ENCODE measurements around the gene ATP13A4. TPM values are rescaled to one million over a fixed set of nuclear protein-coding genes. Genes with fewer than 3 reads are reported as not detected.

ATP13A4 gene
- total RNA-seq, 2 experiments from 2014 or later = 2.8 to 3.5 TPM

DNA sequence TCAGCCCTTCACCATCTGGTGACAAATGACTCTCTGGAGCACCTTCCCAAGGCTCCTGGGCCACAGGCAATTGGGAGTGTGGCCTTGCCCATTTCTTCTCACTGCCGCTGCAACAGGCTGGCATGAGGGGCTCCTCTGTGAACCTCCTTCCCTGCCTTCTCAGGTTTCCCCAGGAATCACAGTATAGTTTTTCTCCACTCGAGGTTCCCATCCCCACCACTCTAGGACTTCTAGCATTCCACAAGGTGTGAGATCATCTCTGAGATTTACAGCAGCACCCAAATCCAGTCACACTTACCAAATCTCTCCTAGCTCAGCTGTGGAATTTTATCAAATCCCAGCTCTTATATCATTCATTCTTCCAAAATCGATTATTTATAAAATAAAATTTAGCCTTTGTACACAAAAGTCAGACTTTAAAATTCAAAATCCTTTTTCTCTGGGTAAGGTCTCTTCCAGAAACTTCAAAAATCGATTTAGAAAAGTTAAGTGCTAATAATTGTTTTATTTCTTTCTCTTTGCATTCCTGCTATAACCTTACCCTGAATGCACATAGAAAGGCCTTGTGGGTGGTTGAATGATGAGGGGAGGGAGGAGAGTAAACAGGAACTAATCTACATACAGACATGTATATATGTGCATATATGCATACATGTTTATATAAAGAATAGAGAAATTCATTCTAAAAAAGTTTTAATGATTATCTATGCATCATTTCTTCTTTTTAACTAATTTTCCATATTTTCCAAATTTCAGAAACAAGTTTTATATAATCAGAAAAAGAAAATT lies 18.9 kb upstream of the ATP13A4 start:
- ATAC-seq (no peak), DNase-seq (no peak)
- no peak overlapping the region for H3K4me3 Mint-ChIP-seq
- POLR2A ChIA-PET = no interaction called here
- no peaks in the 10 kb centered on the region for H3K27me3 Mint-ChIP-seq
- TF ChIP-seq, protein P1, sequence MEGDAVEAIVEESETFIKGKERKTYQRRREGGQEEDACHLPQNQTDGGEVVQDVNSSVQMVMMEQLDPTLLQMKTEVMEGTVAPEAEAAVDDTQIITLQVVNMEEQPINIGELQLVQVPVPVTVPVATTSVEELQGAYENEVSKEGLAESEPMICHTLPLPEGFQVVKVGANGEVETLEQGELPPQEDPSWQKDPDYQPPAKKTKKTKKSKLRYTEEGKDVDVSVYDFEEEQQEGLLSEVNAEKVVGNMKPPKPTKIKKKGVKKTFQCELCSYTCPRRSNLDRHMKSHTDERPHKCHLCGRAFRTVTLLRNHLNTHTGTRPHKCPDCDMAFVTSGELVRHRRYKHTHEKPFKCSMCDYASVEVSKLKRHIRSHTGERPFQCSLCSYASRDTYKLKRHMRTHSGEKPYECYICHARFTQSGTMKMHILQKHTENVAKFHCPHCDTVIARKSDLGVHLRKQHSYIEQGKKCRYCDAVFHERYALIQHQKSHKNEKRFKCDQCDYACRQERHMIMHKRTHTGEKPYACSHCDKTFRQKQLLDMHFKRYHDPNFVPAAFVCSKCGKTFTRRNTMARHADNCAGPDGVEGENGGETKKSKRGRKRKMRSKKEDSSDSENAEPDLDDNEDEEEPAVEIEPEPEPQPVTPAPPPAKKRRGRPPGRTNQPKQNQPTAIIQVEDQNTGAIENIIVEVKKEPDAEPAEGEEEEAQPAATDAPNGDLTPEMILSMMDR (IDR thresholded peaks at IDR 0.05) = no peak
- intact Hi-C loops (cut with micrococcal nuclease) = loop anchor here (2.0 to 10.0 kb wide), 2 partner anchors 113 to 529 kb away; no protein-coding TSS in a partner anchor
- no peaks in the 10 kb centered on the region for H3K9me3 Mint-ChIP-seq
- no peaks in the 10 kb centered on the region for H3K4me1 Mint-ChIP-seq (ENCODE audit: low read depth)
- no peak overlapping the region for H3K27ac Mint-ChIP-seq
- CTCF ChIA-PET = interaction anchor here (0.6 to 1.8 kb wide), 7 partner anchors 19 to 1007 kb away, joined by 3 to 9 read pairs (median 5); no protein-coding TSS in a partner anchor
- H3K36me3 Mint-ChIP-seq (ENCODE audit: low read depth) = no peaks in the 10 kb centered on the region

DNA sequence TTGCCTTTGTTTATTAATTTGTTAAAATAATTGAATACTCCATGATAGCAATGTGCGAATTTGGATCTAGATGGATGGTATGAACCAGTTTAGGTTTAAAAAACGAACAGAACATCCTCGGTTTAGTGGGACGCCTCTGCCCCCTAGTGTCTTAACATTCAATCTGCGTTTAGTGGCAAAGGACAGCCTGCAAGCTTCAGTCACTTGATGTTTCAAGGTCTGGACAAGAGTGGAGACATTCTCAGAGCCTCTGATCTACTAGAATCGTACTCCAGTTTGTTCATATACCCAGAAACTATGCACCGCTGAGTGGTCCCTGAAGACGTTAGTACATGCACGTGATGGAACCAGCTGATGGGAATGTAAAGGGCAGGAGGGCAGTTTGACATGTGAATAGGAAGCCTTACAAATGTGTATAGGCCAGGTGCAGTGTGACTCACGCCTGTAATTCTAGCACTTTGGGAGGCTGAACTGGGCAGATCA lies 17.8 kb upstream of the ATP13A4 start:
- Mint-ChIP-seq H3K27me3 (no peaks in the 10 kb centered on the region), H3K4me1 (ENCODE audit: low read depth) (no peaks in the 10 kb centered on the region), H3K4me3 (no peak overlapping the region), H3K27ac (no peak overlapping the region), H3K36me3 (ENCODE audit: low read depth) (no peaks in the 10 kb centered on the region), H3K9me3 (no peaks in the 10 kb centered on the region)
- TF ChIP-seq, protein P1 (IDR thresholded peaks at IDR 0.05) = peak; percentile 78
- ChIA-PET POLR2A (no interaction called here), CTCF (interaction anchor here (0.6 to 1.8 kb wide), 13 partner anchors 8 to 1096 kb away, joined by 3 to 9 read pairs (median 4); no protein-coding TSS in a partner anchor)
- intact Hi-C loops (cut with micrococcal nuclease) = loop anchor here (2.0 to 10.0 kb wide), 2 partner anchors 112 to 528 kb away; no protein-coding TSS in a partner anchor
- ATAC-seq (peak; percentile 73), DNase-seq (peak; percentile 63)

DNA sequence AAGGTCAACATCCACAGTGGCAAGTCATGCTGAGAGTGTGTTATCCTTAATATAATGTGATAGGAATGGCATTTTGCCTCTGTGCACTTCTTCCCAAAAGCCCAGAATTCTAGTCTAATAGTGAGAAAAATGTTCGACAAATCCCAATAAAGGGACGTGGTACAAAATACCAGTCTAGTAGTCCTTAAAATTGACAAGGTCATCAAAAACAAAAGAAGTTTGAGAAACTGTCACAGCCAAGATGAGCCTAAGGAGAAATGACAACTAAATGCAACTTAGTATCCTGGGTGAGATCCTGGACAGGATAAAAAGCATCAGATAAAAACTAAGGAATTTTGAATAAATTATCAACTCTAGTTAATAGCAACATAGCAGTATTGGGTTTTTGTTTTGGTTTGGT lies 14.4 kb upstream of the ATP13A4 start:
- TF ChIP-seq, protein P1 (IDR thresholded peaks at IDR 0.05) = no peak
- intact Hi-C loops (cut with micrococcal nuclease) = no loop called here
- Mint-ChIP-seq H3K36me3 (ENCODE audit: low read depth) (no peaks in the 10 kb centered on the region), H3K27me3 (no peaks in the 10 kb centered on the region), H3K4me3 (no peak overlapping the region), H3K9me3 (no peaks in the 10 kb centered on the region), H3K4me1 (ENCODE audit: low read depth) (no peaks in the 10 kb centered on the region), H3K27ac (no peak overlapping the region)
- DNase-seq = no peak
- POLR2A ChIA-PET = no interaction called here
- ATAC-seq = no peak
- CTCF ChIA-PET = no interaction called here

- ATAC-seq (no peak), DNase-seq (no peak)
- ChIA-PET POLR2A (no interaction called here), CTCF (interaction anchor here (1.0 kb wide), 1 partner anchor 9 kb away, joined by 3 read pairs; no protein-coding TSS in a partner anchor)
- no peaks in the 10 kb centered on the region for H3K4me1 Mint-ChIP-seq (ENCODE audit: low read depth)
- TF ChIP-seq, protein P1 (IDR thresholded peaks at IDR 0.05) = no peak
- H3K27ac Mint-ChIP-seq = no peak overlapping the region
- no peaks in the 10 kb centered on the region for H3K36me3 Mint-ChIP-seq (ENCODE audit: low read depth)
- intact Hi-C loops (cut with micrococcal nuclease) = no loop called here
- no peak overlapping the region for H3K4me3 Mint-ChIP-seq
- H3K27me3 Mint-ChIP-seq = no peaks in the 10 kb centered on the region
- H3K9me3 Mint-ChIP-seq = no peaks in the 10 kb centered on the region
Observed at GRCh38 chr3:193564012-193564411, 9.3 kb upstream of the ATP13A4 start.

- no peaks in the 10 kb centered on the region for H3K4me1 Mint-ChIP-seq (ENCODE audit: low read depth)
- ChIA-PET POLR2A (no interaction called here), CTCF (interaction anchor here (1.0 kb wide), 1 partner anchor 9 kb away, joined by 3 read pairs; no protein-coding TSS in a partner anchor)
- DNase-seq (no peak), ATAC-seq (no peak)
- TF ChIP-seq, protein P1 (IDR thresholded peaks at IDR 0.05) = no peak
- H3K27ac Mint-ChIP-seq = no peak overlapping the region
- H3K4me3 Mint-ChIP-seq = no peak overlapping the region
- intact Hi-C loops (cut with micrococcal nuclease) = no loop called here
- no peaks in the 10 kb centered on the region for H3K27me3 Mint-ChIP-seq
- H3K36me3 Mint-ChIP-seq (ENCODE audit: low read depth) = no peaks in the 10 kb centered on the region
- no peaks in the 10 kb centered on the region for H3K9me3 Mint-ChIP-seq
Observed at GRCh38 chr3:193563426-193563825, 8.7 kb upstream of the ATP13A4 start.
